Natural killer cell (primary cell): Measurements from ENCODE around the gene TCL1A. TPM values are rescaled to one million over a fixed set of nuclear protein-coding genes. Genes with fewer than 3 reads are reported as not detected.

Experiments
- ATAC-seq, 3 donors: fragments of 150-1000 bp in 2 of 3; fragments of 200-7000 bp in 1 of 3; cut with Tn5 transposase; 1 replicate in 1 of 3; 2 replicates in 2 of 3; pipeline ENCODE4 v1.10.0; 2021; ENCODE audit warnings: mild to moderate bottlenecking in 2 of 3, moderate library complexity in 2 of 3
- DNase-seq, 2 donors: peaks; one replicate each; pipeline versions ENCODE4 v3.0.0 to v3.0.0-alpha.2; 2013 to 2021; ENCODE audit warnings: mixed read lengths in 1 of 2
- H3K27ac ChIP-seq: one replicate; pipeline ENCODE4 v1.5.1; 2013; ENCODE audit warnings: mild to moderate bottlenecking, low read length
- H3K27me3 ChIP-seq: one replicate; pipeline ENCODE4 v1.6.1; 2013; ENCODE audit warnings: low read length; ENCODE audit not compliant: control insufficient read depth, insufficient read depth
- H3K36me3 ChIP-seq: one replicate; pipeline ENCODE4 v1.6.1; 2013; ENCODE audit warnings: low read length; ENCODE audit not compliant: control insufficient read depth, insufficient read depth
- H3K4me1 ChIP-seq: one replicate; pipeline ENCODE4 v1.6.1; 2013; ENCODE audit warnings: low read length; ENCODE audit not compliant: control insufficient read depth, insufficient read depth
- H3K4me3 ChIP-seq: one replicate; pipeline ENCODE4 v1.5.1; 2013; ENCODE audit warnings: low read length
- H3K9me3 ChIP-seq: one replicate; pipeline ENCODE4 v1.6.1; 2013; ENCODE audit warnings: low read length; ENCODE audit not compliant: control insufficient read depth, insufficient read depth
- H3K27ac Mint-ChIP-seq, 2 donors: one replicate each; pipeline ENCODE4 v1.8.0; 2022; ENCODE audit warnings: mild to moderate bottlenecking in 2 of 2, mixed read lengths in 2 of 2, moderate library complexity in 1 of 2
- H3K27me3 Mint-ChIP-seq, 2 donors: one replicate each; pipeline ENCODE4 v1.8.0; 2022; ENCODE audit warnings: low read depth in 2 of 2, mixed read lengths in 2 of 2
- H3K36me3 Mint-ChIP-seq: one replicate; pipeline ENCODE4 v1.8.0; 2022; ENCODE audit warnings: mixed read lengths
- H3K4me1 Mint-ChIP-seq, 2 donors: one replicate each; pipeline ENCODE4 v1.8.0; 2022; ENCODE audit warnings: mixed read lengths in 2 of 2
- H3K4me3 Mint-ChIP-seq: one replicate; pipeline ENCODE4 v1.8.0; 2022; ENCODE audit warnings: mild to moderate bottlenecking, moderate library complexity, mixed read lengths
- H3K9me3 Mint-ChIP-seq, 2 donors: one replicate each; pipeline ENCODE4 v1.8.0; 2022; ENCODE audit warnings: mixed read lengths in 2 of 2
- CTCF ChIP-seq: fragments of 200-600 bp; IDR thresholded peaks from one replicate; pipeline ENCODE4 v1.8.0; 2022; ENCODE audit warnings: antibody characterized with exemption
- WGBS: methylation state at CpG from one replicate; pipeline ENCODE4 v1.1.7; 2013; ENCODE audit warnings: missing lambda C conversion rate; ENCODE audit not compliant: insufficient coverage; 5-methylcytosine and 5-hydroxymethylcytosine counted together
- intact Hi-C: fragments of 100-400 bp; cut with micrococcal nuclease; formaldehyde crosslinking; loops from one replicate; pipeline ENCODE4 v1.14.2; 2022
- total RNA-seq, 4 donors: library from RNA; stranded (reverse); fragments of 120-200 nt in 1 of 4; gene quantifications; one replicate each; pipeline versions ENCODE4 v1.2.3 to v1.2.4, GENCODE V29; 2013 to 2022

TCL1A gene
- total RNA-seq, 3 donors from 2014 or later (not counting 1 experiment from before 2014, with no cell fraction given) = 1.6 to 1.7 TPM; not detected in 1

GRCh38 chr14:95759941-95760340 is 46.0 kb upstream of the TCL1A start:
- H3K36me3 Mint-ChIP-seq = no peaks in the 10 kb centered on the region
- no peak for TF ChIP-seq CTCF
- Histone ChIP-seq H3K4me3 (no peak overlapping the region), H3K9me3 (no peaks in the 10 kb centered on the region), H3K4me1 (no peaks in the 10 kb centered on the region), H3K36me3 (no peaks in the 10 kb centered on the region), H3K27me3 (no peaks in the 10 kb centered on the region), H3K27ac (no peak overlapping the region)
- H3K27ac Mint-ChIP-seq = no peak overlapping the region
- no peak overlapping the region for H3K4me3 Mint-ChIP-seq
- intact Hi-C loops = no loop called here
- DNase-seq (no peak), ATAC-seq (no peak)
- H3K4me1 Mint-ChIP-seq = no peaks in the 10 kb centered on the region
- no peaks in the 10 kb centered on the region for H3K9me3 Mint-ChIP-seq
- peaks cover 7 to 14% of the 10 kb centered on the region in 2 donors for H3K27me3 Mint-ChIP-seq

GRCh38 chr14:95758331-95758730 is 44.4 kb upstream of the TCL1A start:
- whole genome bisulfite sequencing = 78% methylated on average over 7 of the region's 7 CpGs
- TF ChIP-seq CTCF = no peak
- H3K36me3 ChIP-seq = no peaks in the 10 kb centered on the region
- no peaks in the 10 kb centered on the region for H3K9me3 ChIP-seq
- no peak overlapping the region for H3K27ac Mint-ChIP-seq
- ATAC-seq = no peak
- no peak for DNase-seq
- no peaks in the 10 kb centered on the region for H3K27me3 ChIP-seq
- H3K36me3 Mint-ChIP-seq = no peaks in the 10 kb centered on the region
- no peak overlapping the region for H3K4me3 ChIP-seq
- peaks cover 12 to 14% of the 10 kb centered on the region in 2 donors for H3K27me3 Mint-ChIP-seq
- H3K4me3 Mint-ChIP-seq = no peak overlapping the region
- no peak overlapping the region for H3K27ac ChIP-seq
- H3K9me3 Mint-ChIP-seq = no peaks in the 10 kb centered on the region
- intact Hi-C loops = no loop called here
- H3K4me1 ChIP-seq = no peaks in the 10 kb centered on the region
- no peaks in the 10 kb centered on the region for H3K4me1 Mint-ChIP-seq

GRCh38 chr14:95756751-95757150 is 42.8 kb upstream of the TCL1A start:
- TF ChIP-seq CTCF = no peak
- no peaks in the 10 kb centered on the region for H3K4me1 ChIP-seq
- intact Hi-C loops = no loop called here
- H3K36me3 ChIP-seq = no peaks in the 10 kb centered on the region
- DNase-seq (no peak), ATAC-seq (no peak)
- no peaks in the 10 kb centered on the region for H3K4me1 Mint-ChIP-seq
- H3K36me3 Mint-ChIP-seq = no peaks in the 10 kb centered on the region
- H3K27ac ChIP-seq = no peak overlapping the region
- no peak overlapping the region for H3K4me3 Mint-ChIP-seq
- no peaks in the 10 kb centered on the region for H3K9me3 ChIP-seq
- no peaks in the 10 kb centered on the region for H3K27me3 ChIP-seq
- peaks cover 12 to 14% of the 10 kb centered on the region in 2 donors for H3K27me3 Mint-ChIP-seq
- 69% methylated on average over 2 of the region's 3 CpGs for WGBS
- H3K27ac Mint-ChIP-seq = no peak overlapping the region
- H3K9me3 Mint-ChIP-seq = no peaks in the 10 kb centered on the region
- H3K4me3 ChIP-seq = no peak overlapping the region

GRCh38 chr14:95756127-95756526 is 42.2 kb upstream of the TCL1A start:
- no peaks in the 10 kb centered on the region for H3K9me3 Mint-ChIP-seq
- intact Hi-C loops = no loop called here
- DNase-seq (no peak), ATAC-seq (no peak)
- Histone ChIP-seq H3K4me3 (no peak overlapping the region), H3K36me3 (no peaks in the 10 kb centered on the region), H3K27ac (no peak overlapping the region), H3K4me1 (no peaks in the 10 kb centered on the region), H3K9me3 (no peaks in the 10 kb centered on the region), H3K27me3 (no peaks in the 10 kb centered on the region)
- peaks cover 7 to 10% of the 10 kb centered on the region in 2 donors for H3K27me3 Mint-ChIP-seq
- no peak overlapping the region for H3K27ac Mint-ChIP-seq
- TF ChIP-seq CTCF = no peak
- WGBS = 79% methylated on average over 5 of the region's 6 CpGs
- H3K4me3 Mint-ChIP-seq = no peak overlapping the region
- H3K4me1 Mint-ChIP-seq = no peaks in the 10 kb centered on the region
- no peaks in the 10 kb centered on the region for H3K36me3 Mint-ChIP-seq
